Activated CD8-positive, alpha-beta memory T cell treated with anti-CD3 and anti-CD28 coated beads, Interleukin-2, amount 50 U/mL, for 24 hours (primary cell): ENCODE results near the gene RCBTB2.

Source experiments
- DNase-seq: peaks from one replicate; pipeline ENCODE4 v3.0.0-alpha.2; 2020; ENCODE audit errors: extremely low read depth

Gene RCBTB2

DNA sequence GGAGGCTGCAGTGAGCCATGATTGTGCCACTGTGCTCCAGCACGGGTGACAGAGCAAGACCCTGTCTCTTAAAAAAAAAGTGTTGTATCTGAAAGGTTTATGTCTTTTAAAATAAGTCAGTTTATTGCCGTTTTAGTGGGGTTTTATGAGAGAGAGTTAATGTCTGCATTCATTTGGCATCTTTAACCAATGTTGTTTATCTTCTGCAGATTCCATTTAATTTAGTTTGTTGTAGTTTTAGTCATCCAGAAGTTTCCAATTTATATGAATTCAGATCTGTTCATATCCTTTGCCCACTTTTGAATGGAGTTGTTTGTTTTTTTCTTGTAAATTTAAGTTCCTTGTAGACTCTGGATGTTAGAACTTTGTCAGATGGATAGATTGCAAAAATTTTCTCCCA lies 83.2 kb downstream of the RCBTB2 start:
- no peak for DNase-seq

DNA sequence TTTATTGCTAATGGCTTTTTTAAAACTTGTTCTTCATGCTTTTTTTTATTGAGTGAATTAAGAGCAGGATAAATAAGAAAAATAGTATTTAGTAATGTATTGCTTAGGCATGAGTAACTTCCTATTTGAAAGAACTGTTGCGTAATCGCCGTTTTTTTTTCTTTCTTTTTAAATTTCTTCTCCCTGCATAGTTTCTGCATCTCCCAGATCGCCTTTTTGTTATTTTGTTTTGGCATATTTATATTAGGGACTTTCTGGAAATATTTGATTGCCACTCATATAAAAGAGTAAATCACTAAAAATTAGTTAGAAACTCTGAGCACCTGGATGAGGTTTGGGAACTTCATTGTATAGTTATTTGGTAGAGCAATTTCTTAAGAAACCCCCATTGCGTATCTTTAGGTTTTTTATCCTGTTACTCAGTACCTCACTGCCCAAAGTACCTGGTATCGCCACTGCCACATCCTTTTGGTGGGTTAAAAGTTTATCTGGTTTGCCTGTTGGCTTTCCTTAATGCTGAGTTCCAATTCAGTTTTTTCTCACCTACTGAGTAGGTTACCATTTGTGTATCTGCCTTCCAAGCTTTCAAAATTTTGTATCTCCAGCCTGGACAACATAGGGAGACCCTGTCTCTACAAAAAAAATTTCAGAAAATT lies 83.8 kb downstream of the RCBTB2 start:
- DNase-seq, result no peak

DNA sequence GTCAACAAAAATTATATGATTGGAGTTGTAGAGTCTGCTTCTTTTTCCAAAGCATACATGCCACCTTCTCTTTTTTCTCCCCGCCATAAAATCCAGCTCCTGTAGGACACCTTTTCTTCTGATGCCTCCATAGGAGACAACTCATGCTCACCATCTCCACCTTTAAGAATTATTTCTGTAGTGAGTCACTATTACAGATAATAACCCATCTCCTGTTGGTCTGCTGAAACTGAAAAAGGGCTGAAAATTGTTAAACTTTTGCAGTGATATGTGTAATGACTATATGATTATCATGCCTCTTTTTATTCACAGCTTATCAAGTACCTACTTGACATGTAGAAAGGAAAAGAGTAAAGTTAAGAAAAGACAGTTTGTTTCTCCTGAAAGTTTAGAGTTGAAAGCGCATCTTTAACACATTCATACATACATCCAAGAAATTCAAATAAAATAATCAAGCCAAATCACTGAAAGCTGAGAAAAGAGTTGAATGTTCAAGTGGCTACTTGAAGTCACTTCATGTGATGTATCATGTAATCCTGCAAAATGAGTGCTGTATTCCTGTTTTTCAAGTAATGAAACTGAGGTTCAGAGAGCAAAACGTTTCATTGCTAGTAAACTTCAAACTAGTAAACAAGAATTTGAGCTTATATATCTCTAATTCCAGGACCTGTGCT lies 84.5 kb downstream of the RCBTB2 start:
- DNase-seq, result no peak

DNA sequence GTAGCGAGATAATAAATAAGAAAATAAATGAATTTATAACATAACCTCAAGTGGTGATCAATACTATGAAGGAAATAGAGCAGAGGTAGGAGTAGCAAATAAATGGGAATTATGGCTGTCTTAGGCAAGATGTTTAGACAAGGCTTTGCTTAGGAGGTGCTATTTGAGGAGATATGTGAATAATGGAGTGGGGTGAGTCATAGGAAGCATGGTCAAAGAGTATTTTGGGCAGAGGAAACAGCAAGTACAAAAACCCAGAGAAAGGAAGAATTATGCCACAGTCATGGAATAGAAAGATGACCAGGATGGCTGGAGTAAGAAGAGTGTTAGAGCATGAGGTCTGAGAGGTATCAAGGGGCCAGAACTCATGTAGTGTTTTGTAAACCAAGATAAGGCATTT lies 86.4 kb downstream of the RCBTB2 start:
- DNase-seq, result no peak

DNA sequence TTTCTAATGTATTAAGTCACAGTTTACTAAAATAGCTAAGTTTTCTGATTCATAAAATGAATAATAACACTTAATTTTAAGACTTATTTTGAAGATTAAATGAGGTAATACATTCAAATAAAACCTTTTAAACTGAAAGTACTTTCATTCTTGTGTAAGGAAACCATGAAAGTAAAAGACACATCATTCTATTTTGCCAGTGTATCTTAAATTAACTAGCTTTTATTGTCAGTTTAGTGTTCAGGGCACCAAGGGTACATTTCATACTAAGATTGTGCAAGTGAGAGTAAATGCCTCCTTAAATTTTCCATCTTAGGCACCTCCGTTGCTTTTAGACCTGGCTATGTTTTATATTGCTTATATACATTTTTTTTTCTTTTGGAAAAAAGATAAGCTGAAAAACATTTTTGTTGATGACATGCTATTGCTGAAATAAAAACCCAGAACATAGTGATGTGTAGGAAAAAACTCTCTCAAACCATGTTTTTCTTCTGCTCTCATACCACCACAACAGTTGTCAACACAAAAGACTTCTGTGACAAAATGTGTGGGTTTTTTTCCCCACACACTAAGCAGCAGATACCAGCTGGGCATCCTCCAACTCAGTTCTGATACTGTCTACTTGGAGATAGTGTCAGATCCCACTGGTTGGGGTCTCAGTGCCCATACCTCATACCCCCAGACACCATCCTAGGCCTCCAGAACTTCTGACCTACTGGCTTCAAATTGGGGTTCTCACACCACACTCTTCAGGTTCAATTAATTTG lies 89.3 kb downstream of the RCBTB2 start:
- DNase-seq, result no peak
